ENCODE measurements around the gene VMP1.
"Not testable (repeated sequence)": the region's sequence is repeated elsewhere in the genome, so short reads cannot be mapped to it uniquely, and the experiment has no call there.

Gene VMP1

GRCh38 chr17:59758998-59759651, 51.7 kb downstream of the VMP1 start:
- H3K36me3 ChIP-seq (ENCODE audit: control insufficient read depth, insufficient read depth, low read length); H3K4me3 ChIP-seq (ENCODE audit: insufficient read depth, low read depth, low read length); H3K4me1 ChIP-seq (ENCODE audit: control insufficient read depth, insufficient read depth, low read length); H3K9me3 ChIP-seq (ENCODE audit: control insufficient read depth, low read length); H3K27ac ChIP-seq (ENCODE audit: insufficient read depth, low read depth, low read length, poor library complexity, severe bottlenecking); H3K27me3 ChIP-seq (ENCODE audit: control insufficient read depth, insufficient read depth, low read length, poor library complexity, severe bottlenecking): not testable (repeated sequence)
- WGBS, 2 experiments = 87 to 94% methylated on average over 4 of the region's 4 CpGs

- Histone ChIP-seq H3K27me3 (ENCODE audit: control insufficient read depth, insufficient read depth, low read length, poor library complexity, severe bottlenecking) (no peaks in the 10 kb centered on the region), H3K4me3 (ENCODE audit: insufficient read depth, low read depth, low read length) (no peak overlapping the region), H3K27ac (ENCODE audit: insufficient read depth, low read depth, low read length, poor library complexity, severe bottlenecking) (no peak overlapping the region), H3K36me3 (ENCODE audit: control insufficient read depth, insufficient read depth, low read length) (peaks cover 7% of the 10 kb centered on the region), H3K4me1 (ENCODE audit: control insufficient read depth, insufficient read depth, low read length) (peaks cover 5% of the 10 kb centered on the region), H3K9me3 (ENCODE audit: control insufficient read depth, low read length) (no peaks in the 10 kb centered on the region)
- no CpG with 5 or more reads among the region's 1 CpG for WGBS, 2 experiments
These were observed 52.7 kb downstream of the VMP1 start for GRCh38 chr17:59760160-59760559.

GRCh38 chr17:59761385-59762048, 54.1 kb downstream of the VMP1 start:
- H3K9me3 ChIP-seq (ENCODE audit: control insufficient read depth, low read length) = no peaks in the 10 kb centered on the region
- 48 to 53% methylated on average over 3 of the region's 3 CpGs for WGBS, 2 experiments
- H3K36me3 ChIP-seq (ENCODE audit: control insufficient read depth, insufficient read depth, low read length) = peaks cover 7% of the 10 kb centered on the region
- H3K27me3 ChIP-seq (ENCODE audit: control insufficient read depth, insufficient read depth, low read length, poor library complexity, severe bottlenecking) = no peaks in the 10 kb centered on the region
- no peak overlapping the region for H3K4me3 ChIP-seq (ENCODE audit: insufficient read depth, low read depth, low read length)
- peak overlapping the region; percentile 88 for H3K27ac ChIP-seq (ENCODE audit: insufficient read depth, low read depth, low read length, poor library complexity, severe bottlenecking)
- H3K4me1 ChIP-seq (ENCODE audit: control insufficient read depth, insufficient read depth, low read length) = peaks cover 5% of the 10 kb centered on the region

- H3K27ac ChIP-seq (ENCODE audit: insufficient read depth, low read depth, low read length, poor library complexity, severe bottlenecking) = peak overlapping the region; percentile 88
- H3K4me1 ChIP-seq (ENCODE audit: control insufficient read depth, insufficient read depth, low read length) = peaks cover 5% of the 10 kb centered on the region
- H3K27me3 ChIP-seq (ENCODE audit: control insufficient read depth, insufficient read depth, low read length, poor library complexity, severe bottlenecking) = no peaks in the 10 kb centered on the region
- peaks cover 7% of the 10 kb centered on the region for H3K36me3 ChIP-seq (ENCODE audit: control insufficient read depth, insufficient read depth, low read length)
- no peak overlapping the region for H3K4me3 ChIP-seq (ENCODE audit: insufficient read depth, low read depth, low read length)
- H3K9me3 ChIP-seq (ENCODE audit: control insufficient read depth, low read length) = no peaks in the 10 kb centered on the region
- 93 to 100% methylated on average over 3 of the region's 4 CpGs for WGBS, 2 experiments
These were observed 54.8 kb downstream of the VMP1 start for GRCh38 chr17:59762049-59762823.

- Histone ChIP-seq H3K27me3 (ENCODE audit: control insufficient read depth, insufficient read depth, low read length, poor library complexity, severe bottlenecking) (no peaks in the 10 kb centered on the region), H3K27ac (ENCODE audit: insufficient read depth, low read depth, low read length, poor library complexity, severe bottlenecking) (no peak overlapping the region), H3K4me3 (ENCODE audit: insufficient read depth, low read depth, low read length) (no peak overlapping the region), H3K9me3 (ENCODE audit: control insufficient read depth, low read length) (no peaks in the 10 kb centered on the region), H3K36me3 (ENCODE audit: control insufficient read depth, insufficient read depth, low read length) (peaks cover 5% of the 10 kb centered on the region), H3K4me1 (ENCODE audit: control insufficient read depth, insufficient read depth, low read length) (peaks cover 5% of the 10 kb centered on the region)
These were observed 55.4 kb downstream of the VMP1 start for GRCh38 chr17:59762824-59763374.

GRCh38 chr17:59763861-59764260, 56.4 kb downstream of the VMP1 start:
- Histone ChIP-seq H3K4me3 (ENCODE audit: insufficient read depth, low read depth, low read length) (no peak overlapping the region), H3K27ac (ENCODE audit: insufficient read depth, low read depth, low read length, poor library complexity, severe bottlenecking) (no peak overlapping the region), H3K9me3 (ENCODE audit: control insufficient read depth, low read length) (no peaks in the 10 kb centered on the region), H3K4me1 (ENCODE audit: control insufficient read depth, insufficient read depth, low read length) (peaks cover 5% of the 10 kb centered on the region), H3K27me3 (ENCODE audit: control insufficient read depth, insufficient read depth, low read length, poor library complexity, severe bottlenecking) (no peaks in the 10 kb centered on the region), H3K36me3 (ENCODE audit: control insufficient read depth, insufficient read depth, low read length) (peaks cover under 1% of the 10 kb centered on the region)
- 71 to 92% methylated on average over 1 of the region's 1 CpG for WGBS, 2 experiments

- 88 to 97% methylated on average over 2 to 3 of the region's 3 CpGs for WGBS, 2 experiments
- H3K27me3 ChIP-seq (ENCODE audit: control insufficient read depth, insufficient read depth, low read length, poor library complexity, severe bottlenecking) = no peaks in the 10 kb centered on the region
- no peaks in the 10 kb centered on the region for H3K9me3 ChIP-seq (ENCODE audit: control insufficient read depth, low read length)
- peaks cover 5% of the 10 kb centered on the region for H3K4me1 ChIP-seq (ENCODE audit: control insufficient read depth, insufficient read depth, low read length)
- no peaks in the 10 kb centered on the region for H3K36me3 ChIP-seq (ENCODE audit: control insufficient read depth, insufficient read depth, low read length)
- H3K27ac ChIP-seq (ENCODE audit: insufficient read depth, low read depth, low read length, poor library complexity, severe bottlenecking) = no peak overlapping the region
- no peak overlapping the region for H3K4me3 ChIP-seq (ENCODE audit: insufficient read depth, low read depth, low read length)
These were observed 56.9 kb downstream of the VMP1 start for GRCh38 chr17:59764292-59764741.

GRCh38 chr17:59765038-59765437, 57.6 kb downstream of the VMP1 start:
- Histone ChIP-seq H3K27ac (ENCODE audit: insufficient read depth, low read depth, low read length, poor library complexity, severe bottlenecking) (peak overlapping the region; percentile 16), H3K4me1 (ENCODE audit: control insufficient read depth, insufficient read depth, low read length) (peaks cover 5% of the 10 kb centered on the region), H3K4me3 (ENCODE audit: insufficient read depth, low read depth, low read length) (no peak overlapping the region), H3K27me3 (ENCODE audit: control insufficient read depth, insufficient read depth, low read length, poor library complexity, severe bottlenecking) (no peaks in the 10 kb centered on the region), H3K9me3 (ENCODE audit: control insufficient read depth, low read length) (no peaks in the 10 kb centered on the region), H3K36me3 (ENCODE audit: control insufficient read depth, insufficient read depth, low read length) (no peaks in the 10 kb centered on the region)

GRCh38 chr17:59766491-59766890, 59.0 kb downstream of the VMP1 start:
- no peaks in the 10 kb centered on the region for H3K36me3 ChIP-seq (ENCODE audit: control insufficient read depth, insufficient read depth, low read length)
- peaks cover 2% of the 10 kb centered on the region for H3K4me1 ChIP-seq (ENCODE audit: control insufficient read depth, insufficient read depth, low read length)
- H3K27me3 ChIP-seq (ENCODE audit: control insufficient read depth, insufficient read depth, low read length, poor library complexity, severe bottlenecking) = no peaks in the 10 kb centered on the region
- H3K4me3 ChIP-seq (ENCODE audit: insufficient read depth, low read depth, low read length) = no peak overlapping the region
- H3K9me3 ChIP-seq (ENCODE audit: control insufficient read depth, low read length) = no peaks in the 10 kb centered on the region
- H3K27ac ChIP-seq (ENCODE audit: insufficient read depth, low read depth, low read length, poor library complexity, severe bottlenecking) = no peak overlapping the region
- 95 to 96% methylated on average over 6 of the region's 6 CpGs for WGBS, 2 experiments

- Histone ChIP-seq H3K4me1 (ENCODE audit: control insufficient read depth, insufficient read depth, low read length) (no peaks in the 10 kb centered on the region), H3K27ac (ENCODE audit: insufficient read depth, low read depth, low read length, poor library complexity, severe bottlenecking) (no peak overlapping the region), H3K36me3 (ENCODE audit: control insufficient read depth, insufficient read depth, low read length) (no peaks in the 10 kb centered on the region), H3K9me3 (ENCODE audit: control insufficient read depth, low read length) (no peaks in the 10 kb centered on the region), H3K27me3 (ENCODE audit: control insufficient read depth, insufficient read depth, low read length, poor library complexity, severe bottlenecking) (no peaks in the 10 kb centered on the region), H3K4me3 (ENCODE audit: insufficient read depth, low read depth, low read length) (no peak overlapping the region)
These were observed 59.7 kb downstream of the VMP1 start for GRCh38 chr17:59767176-59767575.
